ENCODE results near the gene ARHGAP32. TPM values are rescaled to one million over a fixed set of nuclear protein-coding genes. Genes with fewer than 3 reads are reported as not detected.
"Not testable (repeated sequence)": the region's sequence is repeated elsewhere in the genome, so short reads cannot be mapped to it uniquely, and the experiment has no call there.

ARHGAP32 gene
- total RNA-seq, 1 donor from 2014 or later: 25.7 TPM

- Histone ChIP-seq H3K4me3 (no peak overlapping the region), H3K4me1 (no peaks in the 10 kb centered on the region), H3K27ac (no peak overlapping the region), H3K27me3 (no peaks in the 10 kb centered on the region), H3K36me3 (no peaks in the 10 kb centered on the region), H3K9me3 (no peaks in the 10 kb centered on the region)
- TF ChIP-seq CTCF (IDR thresholded peaks at IDR 0.05): no peak
- no peak for DNase-seq
- intact Hi-C loops (cut with DNase I): no loop called here
- ATAC-seq: no peak
Measured at GRCh38 chr11:129202646-129203045, 10.5 kb upstream of the ARHGAP32 start.

- H3K4me1 ChIP-seq: peaks cover under 1% of the 10 kb centered on the region
- ATAC-seq: no peak
- intact Hi-C loops (cut with DNase I): no loop called here
- H3K36me3 ChIP-seq: no peaks in the 10 kb centered on the region
- no peaks in the 10 kb centered on the region for H3K9me3 ChIP-seq
- no peaks in the 10 kb centered on the region for H3K27me3 ChIP-seq
- no peak overlapping the region for H3K4me3 ChIP-seq
- no peak for DNase-seq
- TF ChIP-seq CTCF (IDR thresholded peaks at IDR 0.05): no peak
- H3K27ac ChIP-seq: no peak overlapping the region
Measured at GRCh38 chr11:129195682-129196081, 3.6 kb upstream of the ARHGAP32 start.

GRCh38 chr11:129191649-129192048 lies 476 bp downstream of the ARHGAP32 start:
- no peaks in the 10 kb centered on the region for H3K36me3 ChIP-seq
- intact Hi-C loops (cut with DNase I): no loop called here
- ATAC-seq (peak; percentile 82), DNase-seq (no peak)
- H3K4me3 ChIP-seq: no peak overlapping the region
- no peaks in the 10 kb centered on the region for H3K9me3 ChIP-seq
- H3K27me3 ChIP-seq: no peaks in the 10 kb centered on the region
- TF ChIP-seq CTCF (IDR thresholded peaks at IDR 0.05): no peak
- H3K4me1 ChIP-seq: peaks cover 13% of the 10 kb centered on the region
- no peak overlapping the region for H3K27ac ChIP-seq

GRCh38 chr11:129190087-129190486 lies 2.0 kb downstream of the ARHGAP32 start:
- Histone ChIP-seq H3K4me1 (peaks cover 13% of the 10 kb centered on the region), H3K27me3 (no peaks in the 10 kb centered on the region), H3K4me3 (no peak overlapping the region), H3K9me3 (peaks cover 3% of the 10 kb centered on the region), H3K27ac (no peak overlapping the region), H3K36me3 (no peaks in the 10 kb centered on the region)
- TF ChIP-seq CTCF (IDR thresholded peaks at IDR 0.05): no peak
- peak; percentile 52 for ATAC-seq
- intact Hi-C loops (cut with DNase I): no loop called here
- no peak for DNase-seq

- no peak overlapping the region for H3K4me3 ChIP-seq
- H3K9me3 ChIP-seq: peaks cover 3% of the 10 kb centered on the region
- no peaks in the 10 kb centered on the region for H3K27me3 ChIP-seq
- DNase-seq (no peak), ATAC-seq (no peak)
- intact Hi-C loops (cut with DNase I): no loop called here
- no peak overlapping the region for H3K27ac ChIP-seq
- TF ChIP-seq CTCF (IDR thresholded peaks at IDR 0.05): no peak
- no peaks in the 10 kb centered on the region for H3K36me3 ChIP-seq
- peaks cover 13% of the 10 kb centered on the region for H3K4me1 ChIP-seq
Measured at GRCh38 chr11:129189646-129190045, 2.5 kb downstream of the ARHGAP32 start.

- H3K4me1 ChIP-seq; H3K36me3 ChIP-seq; H3K4me3 ChIP-seq; H3K27ac ChIP-seq; intact Hi-C loops (cut with DNase I); H3K9me3 ChIP-seq; DNase-seq; ATAC-seq; H3K27me3 ChIP-seq: not testable (repeated sequence)
Measured at GRCh38 chr11:129185082-129185481, 7.0 kb downstream of the ARHGAP32 start.
